B cell (primary cell): Measurements from ENCODE around the gene SLC2A11.

ENCODE experiments used
- EZH2 ChIP-seq: IDR thresholded peaks from 2 replicates; pipeline ENCODE4 v1.6.1; 2012; ENCODE audit warnings: borderline replicate concordance, low read depth, mild to moderate bottlenecking, moderate library complexity, low read length; ENCODE audit not compliant: insufficient read depth, poor library complexity, severe bottlenecking
- TF ChIP-seq, protein P1 (sequence below): fragments of 200-600 bp; IDR thresholded peaks from one replicate; pipeline ENCODE4 v1.8.0; 2022; ENCODE audit warnings: antibody characterized with exemption, mild to moderate bottlenecking

DNA sequence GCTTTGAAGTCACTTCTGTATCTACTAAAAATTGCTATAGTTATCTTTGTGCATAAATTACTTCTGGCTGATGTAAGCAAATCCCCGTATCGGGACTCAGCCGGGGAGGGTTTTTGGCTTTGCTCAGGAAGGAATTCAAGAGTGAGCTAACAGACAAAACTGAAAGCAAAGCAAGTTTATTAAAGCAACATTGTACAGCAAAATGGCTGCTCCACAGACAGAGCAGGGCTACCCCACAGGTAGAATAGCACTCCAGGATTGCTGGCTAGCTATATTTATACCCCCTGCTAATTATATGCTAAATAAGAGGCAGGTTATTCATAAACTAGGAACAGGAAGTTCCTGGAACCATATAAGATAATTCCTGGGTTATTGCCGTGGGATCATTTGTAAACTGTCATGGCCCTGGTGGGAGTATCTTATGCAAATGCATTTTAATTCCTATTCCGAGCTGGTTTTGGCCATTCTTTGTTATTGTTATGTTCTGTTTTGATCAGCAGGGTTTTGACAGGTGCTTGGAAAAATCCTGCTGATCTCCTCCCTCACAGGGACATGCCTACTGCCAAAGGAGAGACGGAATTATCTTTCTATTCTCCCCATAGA, 51.7 kb downstream of the SLC2A11 start:
- TF ChIP-seq EZH2: no peak
- TF ChIP-seq, protein P1, sequence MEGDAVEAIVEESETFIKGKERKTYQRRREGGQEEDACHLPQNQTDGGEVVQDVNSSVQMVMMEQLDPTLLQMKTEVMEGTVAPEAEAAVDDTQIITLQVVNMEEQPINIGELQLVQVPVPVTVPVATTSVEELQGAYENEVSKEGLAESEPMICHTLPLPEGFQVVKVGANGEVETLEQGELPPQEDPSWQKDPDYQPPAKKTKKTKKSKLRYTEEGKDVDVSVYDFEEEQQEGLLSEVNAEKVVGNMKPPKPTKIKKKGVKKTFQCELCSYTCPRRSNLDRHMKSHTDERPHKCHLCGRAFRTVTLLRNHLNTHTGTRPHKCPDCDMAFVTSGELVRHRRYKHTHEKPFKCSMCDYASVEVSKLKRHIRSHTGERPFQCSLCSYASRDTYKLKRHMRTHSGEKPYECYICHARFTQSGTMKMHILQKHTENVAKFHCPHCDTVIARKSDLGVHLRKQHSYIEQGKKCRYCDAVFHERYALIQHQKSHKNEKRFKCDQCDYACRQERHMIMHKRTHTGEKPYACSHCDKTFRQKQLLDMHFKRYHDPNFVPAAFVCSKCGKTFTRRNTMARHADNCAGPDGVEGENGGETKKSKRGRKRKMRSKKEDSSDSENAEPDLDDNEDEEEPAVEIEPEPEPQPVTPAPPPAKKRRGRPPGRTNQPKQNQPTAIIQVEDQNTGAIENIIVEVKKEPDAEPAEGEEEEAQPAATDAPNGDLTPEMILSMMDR: no peak
